DMS153 treated with DMSO at 0.1 percent for 48 hours (cell line): Measurements from ENCODE around the gene POMGNT2.

Source experiments
- DNase-seq: peaks from one replicate; lab custom pipeline; 2025; ENCODE audit not compliant: unreplicated experiment; lab: John Stamatoyannopoulos, UW

POMGNT2 gene

DNA sequence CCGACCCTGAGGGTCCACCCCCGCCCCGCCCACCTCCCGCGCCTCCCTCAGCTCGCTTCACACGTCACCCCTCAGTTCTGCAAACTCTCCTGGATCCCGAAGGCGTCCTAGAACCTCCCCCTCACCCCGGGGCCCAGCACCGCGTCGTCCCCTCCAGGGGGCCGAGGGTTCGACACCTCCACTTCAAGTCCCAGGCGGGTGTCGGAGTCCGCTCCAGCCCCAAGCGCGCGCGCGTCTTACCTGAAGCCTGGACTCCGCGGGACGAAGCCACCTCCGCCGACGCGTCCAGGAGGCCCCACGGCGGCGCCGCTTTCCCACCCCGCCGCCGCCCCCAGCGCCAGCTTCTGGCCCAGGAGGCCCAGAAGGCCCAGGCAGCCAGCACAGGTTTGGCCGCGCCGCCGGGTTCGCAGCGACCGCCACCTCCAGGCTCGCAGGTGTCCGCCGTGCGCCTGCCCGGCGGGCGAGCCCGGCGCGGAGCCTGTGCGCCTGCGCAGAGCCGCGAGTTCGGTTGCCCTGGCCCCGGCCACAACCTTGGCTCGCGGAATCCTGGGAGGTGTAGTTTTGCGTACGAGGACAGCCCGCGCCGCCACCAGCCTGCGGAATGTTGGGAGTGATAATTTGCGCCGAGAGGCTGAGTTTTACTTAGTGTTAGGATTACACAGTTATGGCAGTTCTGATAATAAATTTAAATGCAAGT is at the start of gene POMGNT2:
POMGNT2 (minus strand) TSS at position 484 of the 697 bp plus-strand sequence. CDS start 24,648 bp downstream, outside the sequence.
- peak; percentile 39 for DNase-seq

GRCh38 chr3:43154980-43155379 is 49.1 kb upstream of the POMGNT2 start:
- DNase-seq, result no peak

DNA sequence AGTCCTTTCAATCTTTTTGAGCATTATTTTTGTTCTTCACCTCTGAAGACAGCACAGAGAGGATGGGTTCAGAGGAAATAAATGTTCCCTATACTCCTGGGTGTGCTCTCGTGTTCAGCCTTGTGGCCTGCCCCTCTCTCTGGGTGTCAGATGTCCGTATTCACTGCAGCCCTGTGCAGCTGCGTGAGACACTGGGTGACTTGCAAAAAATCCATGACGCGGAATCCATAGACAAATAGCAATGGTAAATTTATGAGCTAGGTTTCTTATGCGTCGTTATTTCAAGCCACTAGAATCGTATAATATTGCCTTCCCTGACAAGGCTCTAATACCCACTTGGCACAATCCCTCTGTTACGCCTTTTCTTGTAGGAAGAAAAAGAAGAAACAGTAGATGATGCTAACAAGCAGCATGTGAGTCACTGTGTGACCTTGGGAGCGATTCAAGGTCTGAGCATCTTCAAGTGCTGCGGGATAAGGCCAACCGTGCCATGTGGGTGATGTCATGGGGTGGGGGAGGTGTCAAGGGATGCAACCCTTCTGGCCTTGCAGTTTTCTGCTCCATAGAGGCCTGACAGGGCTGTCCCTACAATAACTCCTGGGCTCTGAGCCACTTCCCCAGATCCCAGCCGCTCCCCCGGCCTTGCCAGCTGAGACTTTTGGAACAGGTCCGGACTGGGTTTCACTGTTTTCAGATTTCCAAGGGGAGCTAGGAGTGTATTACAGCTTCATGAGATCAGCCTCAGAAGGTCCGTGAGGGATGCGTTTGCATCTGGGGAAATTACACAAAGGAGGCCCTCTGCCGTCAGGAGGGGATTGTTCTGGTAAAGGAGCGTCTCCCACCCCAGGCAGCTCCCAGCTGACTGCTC is 47.6 kb upstream of the POMGNT2 start:
- no peak for DNase-seq

- DNase-seq, result no peak
Measured at GRCh38 chr3:43152649-43153048, 46.8 kb upstream of the POMGNT2 start.

DNA sequence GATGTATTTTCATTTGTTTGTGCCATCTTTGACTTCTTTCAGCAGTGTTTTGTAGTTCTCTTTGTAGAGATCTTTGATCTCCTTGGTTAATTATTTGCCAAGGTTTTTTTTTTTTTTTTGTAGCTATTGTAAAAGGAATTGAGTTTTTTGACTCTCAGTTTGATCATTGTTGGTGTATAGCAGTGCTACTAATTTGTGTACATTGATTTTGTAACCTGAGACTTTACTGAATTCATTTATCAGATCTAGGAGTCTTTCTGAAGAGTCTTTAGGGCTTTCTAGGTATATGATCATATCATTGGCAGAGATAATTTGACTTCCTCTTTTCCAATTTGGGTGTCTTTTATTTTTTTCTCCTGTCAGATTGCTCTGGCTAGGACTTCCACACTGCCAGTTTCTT is 42.2 kb upstream of the POMGNT2 start:
- DNase-seq, result no peak

GRCh38 chr3:43146599-43146998 is 40.7 kb upstream of the POMGNT2 start:
- no peak for DNase-seq

GRCh38 chr3:43144761-43145490 is 39.0 kb upstream of the POMGNT2 start:
- DNase-seq, result no peak

DNA sequence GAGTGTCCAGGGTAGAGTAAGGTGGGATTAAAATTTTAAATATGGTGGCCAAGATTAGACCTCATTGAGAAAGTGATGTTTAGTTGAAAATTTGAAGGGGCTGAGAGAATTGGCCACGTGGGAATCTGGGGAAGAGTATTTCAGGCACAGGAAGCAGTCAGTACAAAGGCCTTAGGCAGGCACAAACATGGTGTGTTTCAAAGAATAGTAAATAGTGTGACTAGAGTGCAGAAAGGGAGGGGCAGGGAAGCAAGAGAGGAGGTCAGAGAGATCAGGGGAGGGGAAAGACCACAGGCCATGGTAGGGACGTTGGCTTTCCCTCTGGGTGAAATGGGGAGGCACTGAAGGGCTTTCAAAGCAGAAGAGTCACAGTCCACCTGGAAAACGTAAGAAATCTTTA is 36.6 kb upstream of the POMGNT2 start:
- DNase-seq, result no peak

DNA sequence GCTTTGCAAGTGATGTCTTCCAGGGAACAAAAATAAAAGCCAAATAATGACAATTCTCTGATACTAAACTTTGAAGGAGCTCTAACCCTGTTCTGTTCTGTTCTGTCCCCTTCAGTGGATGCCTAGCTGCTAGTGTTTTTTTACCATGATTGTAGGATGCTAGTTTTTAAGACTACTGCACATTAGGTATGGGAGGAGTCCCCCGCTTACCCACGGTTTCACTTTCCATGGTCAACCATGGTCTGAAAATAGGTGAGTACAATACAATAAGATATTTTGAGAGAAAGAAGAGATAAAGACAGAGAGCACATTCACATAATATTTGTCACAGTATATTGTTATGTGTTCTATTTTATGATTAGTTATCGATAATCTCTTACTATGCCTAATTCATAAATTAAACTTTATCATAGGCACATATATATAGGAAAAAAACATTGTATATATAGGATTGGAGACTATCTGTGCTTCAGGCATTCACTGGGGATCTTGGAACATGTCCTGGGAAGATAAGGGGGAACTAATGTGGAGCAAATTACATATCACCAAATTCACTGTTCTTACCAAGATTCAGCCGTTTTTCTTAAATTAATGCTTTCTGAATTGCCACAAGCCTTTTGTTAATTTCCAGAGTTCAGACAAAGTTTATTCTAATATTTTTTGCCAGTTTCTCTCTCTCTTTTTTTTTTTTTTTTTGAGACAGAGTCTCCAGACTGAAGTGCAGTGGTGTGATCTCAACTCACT is 32.8 kb upstream of the POMGNT2 start:
- DNase-seq, result no peak

DNA sequence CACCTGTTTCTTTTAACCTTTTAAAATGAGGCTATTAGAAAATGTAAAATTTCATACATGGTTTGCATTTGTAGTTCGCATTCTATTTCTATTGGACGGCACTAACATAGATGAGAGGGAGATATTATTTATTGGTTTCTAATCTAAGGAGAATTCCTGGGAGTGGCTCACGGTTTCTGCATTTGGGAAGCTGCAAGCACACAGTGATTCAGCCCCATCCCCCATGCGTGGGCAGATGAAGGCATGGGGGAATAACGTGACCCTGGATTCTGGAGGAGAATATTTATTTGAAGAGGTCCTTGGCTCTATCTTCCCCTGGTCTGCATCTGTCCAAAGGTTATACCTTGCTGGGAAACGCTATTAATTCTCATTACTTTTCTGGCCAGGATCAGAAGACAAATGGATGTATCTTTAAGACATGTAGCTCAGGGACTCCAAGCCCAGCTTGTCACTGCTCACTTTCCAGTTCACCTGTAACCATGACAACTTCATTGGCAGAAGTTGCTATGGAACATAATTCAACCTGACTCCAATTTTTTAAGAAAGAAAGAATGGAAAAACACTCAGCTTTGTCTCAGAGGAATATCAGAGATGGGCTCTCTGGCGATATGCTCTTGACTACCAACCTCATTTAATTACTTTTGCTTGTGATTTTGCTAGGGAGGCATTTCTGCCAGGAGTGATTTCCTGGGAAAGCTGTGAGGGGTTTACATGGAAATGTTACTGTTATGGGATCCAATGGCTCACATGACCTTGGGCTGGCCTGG is 27.2 kb upstream of the POMGNT2 start:
- DNase-seq, result no peak

DNA sequence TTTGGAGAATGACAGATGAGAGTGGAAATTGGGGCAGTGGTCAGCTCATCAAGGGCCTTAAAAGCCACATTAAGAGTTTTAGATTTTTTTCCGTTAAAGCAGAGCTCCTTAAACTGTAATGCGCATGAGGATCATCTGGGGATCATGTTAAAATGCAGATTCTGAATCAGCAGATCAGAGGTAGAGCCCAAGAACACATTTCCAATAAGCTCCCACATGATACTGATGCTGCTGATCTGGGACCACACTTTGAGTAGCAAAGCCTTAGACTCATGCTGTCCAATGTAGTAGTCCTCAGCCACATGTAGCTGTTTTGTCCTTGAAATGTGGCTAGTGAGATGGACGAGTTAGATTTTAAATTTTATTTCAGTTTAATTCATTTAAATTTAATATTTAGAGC is 26.3 kb upstream of the POMGNT2 start:
- DNase-seq, result no peak

DNA sequence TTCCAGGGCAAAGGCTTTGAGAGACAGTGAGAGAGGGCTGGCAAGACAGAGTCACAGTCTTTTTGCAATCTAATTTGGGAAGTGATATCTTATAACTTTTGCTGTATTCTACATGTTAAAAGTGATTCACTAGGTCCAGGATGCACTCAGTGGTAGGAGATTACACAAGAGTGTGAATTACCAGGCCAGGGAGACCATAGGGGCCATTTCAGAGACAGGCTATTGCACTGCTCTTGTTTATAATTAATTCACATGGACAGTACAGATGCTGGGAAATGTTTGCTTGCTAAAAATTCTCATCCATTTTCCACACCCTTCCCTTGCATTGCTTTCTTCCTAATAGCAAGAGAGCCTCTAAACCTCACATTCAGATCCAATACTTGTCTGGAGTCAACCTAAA is 22.6 kb upstream of the POMGNT2 start:
- no peak for DNase-seq

- no peak for DNase-seq
Measured at GRCh38 chr3:43126536-43126935, 20.7 kb upstream of the POMGNT2 start.

DNA sequence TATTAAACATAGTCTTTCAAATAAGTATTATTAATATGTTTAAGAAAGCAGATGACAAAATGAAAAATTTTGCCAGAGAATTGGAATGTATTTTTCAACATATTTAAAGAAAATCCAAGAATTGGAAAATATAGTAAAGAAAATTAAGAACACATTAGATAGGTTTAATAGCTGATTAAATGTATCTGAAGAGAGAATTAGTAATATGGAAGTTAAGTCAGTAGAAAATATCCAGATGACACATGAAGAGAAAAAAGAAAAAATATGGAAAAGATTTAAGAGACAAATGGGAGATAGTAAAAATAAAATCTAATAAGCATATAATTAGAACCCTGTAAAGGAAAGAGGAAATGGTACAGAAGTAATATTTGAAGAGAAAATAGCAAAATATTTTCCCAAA is 18.0 kb upstream of the POMGNT2 start:
- DNase-seq, result no peak

- DNase-seq, result no peak
Measured at GRCh38 chr3:43120937-43121336, 15.1 kb upstream of the POMGNT2 start.

DNA sequence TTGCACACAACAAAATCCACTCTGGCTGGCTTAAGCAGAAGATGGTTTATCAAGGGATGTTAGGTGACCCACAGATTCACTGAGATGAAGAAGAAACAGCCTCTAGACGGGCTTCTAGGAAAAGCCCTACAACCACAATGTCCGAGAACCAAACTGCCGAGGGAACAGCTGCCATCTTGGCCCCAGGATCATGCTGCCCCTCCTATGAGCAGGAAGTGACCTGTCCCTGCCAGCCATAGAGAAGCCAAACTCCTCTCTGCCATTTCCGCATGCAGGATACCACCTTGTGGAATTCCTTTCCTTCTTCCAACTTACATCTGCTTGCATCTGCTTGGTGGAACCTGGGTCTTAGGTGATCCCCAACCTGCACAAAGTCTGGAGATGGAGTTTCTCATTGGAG is 11.4 kb upstream of the POMGNT2 start:
- DNase-seq, result no peak

GRCh38 chr3:43113671-43114070 is 7.8 kb upstream of the POMGNT2 start:
- DNase-seq, result no peak

- no peak for DNase-seq
Measured at GRCh38 chr3:43106293-43106628, 382 bp upstream of the POMGNT2 start.

DNA sequence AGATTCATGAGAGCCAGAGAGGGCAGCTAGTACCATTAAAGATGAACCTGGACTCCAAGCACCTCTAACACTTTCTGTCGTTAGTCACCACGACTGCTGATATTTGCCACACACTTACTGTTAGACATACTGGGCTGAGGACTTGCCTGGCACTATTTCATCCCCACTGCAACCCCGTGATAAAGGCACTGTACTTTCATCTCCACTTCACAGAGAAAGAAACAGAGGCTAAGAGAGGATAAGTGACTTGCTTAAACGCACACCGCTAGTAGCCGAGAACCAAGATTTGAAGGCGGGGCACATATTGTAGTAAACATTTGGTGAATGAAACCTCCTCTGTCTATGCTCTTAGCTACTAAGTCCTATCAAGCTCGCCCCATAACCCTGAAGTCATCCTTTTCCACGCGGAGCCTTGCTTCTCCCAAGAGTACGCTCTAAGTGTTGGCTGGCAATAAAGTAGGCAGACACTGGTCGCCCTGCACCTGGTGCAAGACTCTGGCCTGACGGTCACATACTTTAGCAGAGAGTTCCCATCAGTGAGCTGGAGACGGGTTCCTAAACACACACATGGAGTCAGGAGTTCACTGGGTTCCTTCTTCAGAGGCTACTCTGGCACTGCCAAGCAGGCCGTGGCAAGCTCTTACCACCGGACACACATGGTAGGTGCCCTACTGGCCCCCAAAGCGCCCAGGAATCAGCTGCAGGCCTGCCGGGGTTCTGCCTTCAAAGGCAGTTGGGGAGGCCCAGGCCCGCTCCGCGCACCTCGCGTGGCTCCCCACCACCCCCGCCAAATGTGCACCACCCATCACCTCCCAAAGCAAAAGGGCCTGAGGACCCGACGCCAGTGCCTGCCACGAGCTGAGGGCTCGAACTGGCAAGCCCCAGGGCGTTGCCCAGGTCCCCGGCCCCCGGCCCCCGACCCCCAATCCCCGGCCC is 951 bp downstream of the POMGNT2 start:
- DNase-seq, result no peak
